Measurements from ENCODE around the gene TMEM44. TPM values are rescaled to one million over a fixed set of nuclear protein-coding genes. Genes with fewer than 3 reads are reported as not detected.
A peak's percentile ranks its signal among the peaks of the same experiment; 100 is the strongest.

TMEM44 gene
- total RNA-seq, 1 donor from 2014 or later = 3.3 TPM

- Mint-ChIP-seq H3K27ac (no peak overlapping the region), H3K9me3 (no peaks in the 10 kb centered on the region), H3K36me3 (ENCODE audit: low read depth) (no peaks in the 10 kb centered on the region), H3K27me3 (peaks cover 25% of the 10 kb centered on the region), H3K4me3 (no peak overlapping the region), H3K4me1 (peaks cover 8% of the 10 kb centered on the region)
- intact Hi-C loops (cut with micrococcal nuclease) = no loop called here
- ChIA-PET POLR2A (no interaction called here), CTCF (interaction anchor here (2.8 kb wide), 1 partner anchor 103 kb away, joined by 31 read pairs; no protein-coding TSS in a partner anchor)
- no peak for TF ChIP-seq CTCF (IDR thresholded peaks at IDR 0.05)
- ATAC-seq (ENCODE audit: low read depth) = no peak
- no peak for DNase-seq
These were observed 57.6 kb downstream of the TMEM44 start for GRCh38 chr3:194575484-194576210.

- Mint-ChIP-seq H3K27me3 (peaks cover 25% of the 10 kb centered on the region), H3K36me3 (ENCODE audit: low read depth) (no peaks in the 10 kb centered on the region), H3K4me3 (no peak overlapping the region), H3K9me3 (no peaks in the 10 kb centered on the region), H3K27ac (no peak overlapping the region), H3K4me1 (peaks cover 8% of the 10 kb centered on the region)
- CTCF ChIA-PET = interaction anchor here (0.8 to 2.8 kb wide), 2 partner anchors 20 to 102 kb away, joined by 4 to 31 read pairs; no protein-coding TSS in a partner anchor
- TF ChIP-seq CTCF (IDR thresholded peaks at IDR 0.05) = no peak
- intact Hi-C loops (cut with micrococcal nuclease) = no loop called here
- ATAC-seq (ENCODE audit: low read depth) = no peak
- no peak for DNase-seq
- POLR2A ChIA-PET = interaction anchor here (1.6 kb wide), 1 partner anchor 89 kb away, joined by 5 read pairs; no protein-coding TSS in a partner anchor
These were observed 58.4 kb downstream of the TMEM44 start for GRCh38 chr3:194574639-194575483.

GRCh38 chr3:194573680-194574437 lies 59.4 kb downstream of the TMEM44 start:
- H3K36me3 Mint-ChIP-seq (ENCODE audit: low read depth) = no peaks in the 10 kb centered on the region
- H3K27me3 Mint-ChIP-seq = peaks cover 25% of the 10 kb centered on the region
- intact Hi-C loops (cut with micrococcal nuclease) = loop anchor here (1.0 to 2.0 kb wide), 2 partner anchors 21 to 102 kb away; no protein-coding TSS in a partner anchor
- DNase-seq (no peak), ATAC-seq (ENCODE audit: low read depth) (peak; percentile 83)
- H3K27ac Mint-ChIP-seq = no peak overlapping the region
- ChIA-PET POLR2A (interaction anchor here (1.4 to 1.6 kb wide), 2 partner anchors 10 to 88 kb away, joined by 5 read pairs; no protein-coding TSS in a partner anchor), CTCF (interaction anchor here (0.6 to 2.8 kb wide), 5 partner anchors 90 to 108 kb away, joined by 3 to 31 read pairs (median 5); no protein-coding TSS in a partner anchor)
- TF ChIP-seq CTCF (IDR thresholded peaks at IDR 0.05) = no peak
- H3K4me1 Mint-ChIP-seq = peaks cover 8% of the 10 kb centered on the region
- no peaks in the 10 kb centered on the region for H3K9me3 Mint-ChIP-seq
- H3K4me3 Mint-ChIP-seq = no peak overlapping the region

- no peak overlapping the region for H3K27ac Mint-ChIP-seq
- POLR2A ChIA-PET = interaction anchor here (1.4 to 1.6 kb wide), 2 partner anchors 10 to 87 kb away, joined by 5 read pairs; no protein-coding TSS in a partner anchor
- no peak overlapping the region for H3K4me3 Mint-ChIP-seq
- H3K36me3 Mint-ChIP-seq (ENCODE audit: low read depth) = no peaks in the 10 kb centered on the region
- ATAC-seq (ENCODE audit: low read depth) (no peak), DNase-seq (no peak)
- peaks cover 25% of the 10 kb centered on the region for H3K27me3 Mint-ChIP-seq
- no peak for TF ChIP-seq CTCF (IDR thresholded peaks at IDR 0.05)
- intact Hi-C loops (cut with micrococcal nuclease) = loop anchor here (1.0 to 2.0 kb wide), 2 partner anchors 22 to 101 kb away; no protein-coding TSS in a partner anchor
- no peaks in the 10 kb centered on the region for H3K9me3 Mint-ChIP-seq
- H3K4me1 Mint-ChIP-seq = peaks cover 8% of the 10 kb centered on the region
- CTCF ChIA-PET = interaction anchor here (0.6 to 2.8 kb wide), 6 partner anchors 89 to 107 kb away, joined by 3 to 31 read pairs (median 4); no protein-coding TSS in a partner anchor
These were observed 60.2 kb downstream of the TMEM44 start for GRCh38 chr3:194572944-194573491.
